Measurements from ENCODE around the gene PRKCE.

Gene PRKCE

DNA sequence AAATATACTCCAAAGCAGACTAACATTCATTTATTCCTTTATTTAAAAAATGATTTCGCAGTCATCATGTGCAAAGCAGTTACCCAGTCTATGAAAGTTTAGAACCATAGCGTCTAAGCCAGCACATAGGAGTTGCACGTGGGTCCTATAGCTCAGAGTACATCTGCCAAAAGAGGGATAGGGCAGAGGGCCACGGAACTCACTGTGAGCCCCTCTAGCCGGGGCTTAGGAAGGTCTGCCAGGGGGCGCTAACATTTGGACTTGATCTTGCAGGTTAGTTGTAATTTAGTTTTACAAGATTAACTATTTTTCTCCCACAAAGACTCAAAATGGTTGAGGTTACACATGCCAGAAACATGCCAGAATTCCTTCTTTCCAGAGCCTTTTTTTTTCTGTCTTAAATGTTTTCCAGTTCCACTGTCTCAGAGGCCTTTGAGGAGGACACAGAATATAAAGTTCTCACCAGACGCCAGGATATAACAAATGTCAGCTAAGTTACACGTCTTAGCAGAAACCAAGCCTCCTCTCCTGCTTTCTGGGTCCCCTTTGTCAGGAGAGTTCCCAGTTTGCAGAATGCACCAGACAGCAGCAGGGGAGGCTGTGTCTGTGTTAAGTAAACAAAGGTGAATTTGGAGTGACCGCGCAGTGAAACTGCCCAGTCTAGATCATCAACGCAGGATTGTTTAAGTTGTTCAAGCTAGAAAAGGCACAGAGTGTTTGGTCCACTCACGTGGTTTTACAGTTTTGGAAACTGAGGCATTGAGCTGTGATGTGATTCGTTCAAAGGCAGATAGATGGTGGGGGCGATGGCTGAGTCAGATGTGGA is 292.0 kb downstream of the PRKCE start:
- TF ChIP-seq GATA2 (IDR thresholded peaks at IDR 0.05; ENCODE audit: low read depth, low read length) (no peak), GATA3 (IDR thresholded peaks at IDR 0.05; ENCODE audit: low read depth, low read length) (no peak)

DNA sequence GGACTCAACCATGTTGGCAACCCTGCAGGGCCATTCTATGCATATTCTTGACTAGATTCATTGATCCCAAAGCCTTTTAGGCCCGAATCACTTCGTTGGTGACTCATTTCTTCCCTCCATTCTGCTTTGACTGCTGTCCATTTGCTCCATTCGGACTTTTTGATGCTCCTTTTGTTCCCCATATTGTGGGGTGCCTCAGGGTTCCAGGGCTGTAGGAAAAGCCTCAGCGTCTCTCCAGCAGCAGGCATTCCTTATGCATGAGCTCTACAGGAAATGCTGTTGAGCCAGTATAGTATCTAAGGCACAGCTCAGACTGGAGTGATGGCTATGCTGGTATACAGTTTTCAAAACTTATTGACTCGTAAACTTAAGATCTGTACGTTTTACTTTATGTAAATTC is 292.6 kb downstream of the PRKCE start:
- no peak for TF ChIP-seq GATA3 (IDR thresholded peaks at IDR 0.05; ENCODE audit: low read depth, low read length)
- TF ChIP-seq GATA2 (IDR thresholded peaks at IDR 0.05; ENCODE audit: low read depth, low read length) = no peak

DNA sequence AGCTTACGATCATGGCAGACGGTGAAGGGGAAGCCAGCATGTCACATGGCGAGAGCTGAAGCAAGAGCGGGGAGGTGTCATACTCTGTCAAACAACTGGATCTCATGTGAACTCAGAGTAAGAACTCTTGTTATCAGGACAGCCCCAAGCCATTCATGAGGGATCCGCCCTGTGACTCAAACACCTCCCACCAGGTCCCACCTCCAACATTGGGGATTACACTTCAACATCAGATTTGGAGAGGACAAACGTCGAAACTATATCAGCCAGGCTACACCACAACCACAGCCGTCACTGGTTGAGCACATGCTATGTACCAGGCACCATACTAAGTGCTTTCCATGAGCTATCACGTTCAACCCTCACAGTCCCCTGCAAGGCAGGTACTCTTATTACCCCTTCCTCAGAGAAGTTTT is 293.8 kb downstream of the PRKCE start:
- TF ChIP-seq GATA2 (IDR thresholded peaks at IDR 0.05; ENCODE audit: low read depth, low read length) (no peak), GATA3 (IDR thresholded peaks at IDR 0.05; ENCODE audit: low read depth, low read length) (no peak)

DNA sequence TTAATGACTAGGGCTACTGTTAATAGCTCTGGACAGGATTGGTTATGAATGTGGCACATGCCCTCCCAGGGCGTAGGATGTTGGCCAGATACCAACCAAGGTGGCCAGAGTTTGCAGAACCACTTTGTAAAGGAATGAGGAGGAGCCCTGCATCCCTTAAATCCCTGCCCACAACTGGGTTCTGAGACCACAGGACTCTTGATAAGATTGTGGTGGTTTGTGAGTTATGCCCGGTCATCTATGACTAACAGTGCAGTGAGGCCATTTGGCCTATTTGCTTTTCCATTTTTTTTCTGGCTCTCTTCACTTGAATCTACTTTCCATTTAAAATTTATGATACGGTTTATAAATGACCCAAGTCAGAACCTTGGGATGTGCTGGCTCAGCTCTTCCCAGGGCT is 294.5 kb downstream of the PRKCE start:
- TF ChIP-seq GATA2 (IDR thresholded peaks at IDR 0.05; ENCODE audit: low read depth, low read length) = no peak

- no peak for TF ChIP-seq GATA3 (IDR thresholded peaks at IDR 0.05; ENCODE audit: low read depth, low read length)
- TF ChIP-seq GATA2 (IDR thresholded peaks at IDR 0.05; ENCODE audit: low read depth, low read length) = peak; percentile 46; the same call in 1 of the 2 replicates
Observed at GRCh38 chr2:45950606-45951005, 299.1 kb downstream of the PRKCE start.

DNA sequence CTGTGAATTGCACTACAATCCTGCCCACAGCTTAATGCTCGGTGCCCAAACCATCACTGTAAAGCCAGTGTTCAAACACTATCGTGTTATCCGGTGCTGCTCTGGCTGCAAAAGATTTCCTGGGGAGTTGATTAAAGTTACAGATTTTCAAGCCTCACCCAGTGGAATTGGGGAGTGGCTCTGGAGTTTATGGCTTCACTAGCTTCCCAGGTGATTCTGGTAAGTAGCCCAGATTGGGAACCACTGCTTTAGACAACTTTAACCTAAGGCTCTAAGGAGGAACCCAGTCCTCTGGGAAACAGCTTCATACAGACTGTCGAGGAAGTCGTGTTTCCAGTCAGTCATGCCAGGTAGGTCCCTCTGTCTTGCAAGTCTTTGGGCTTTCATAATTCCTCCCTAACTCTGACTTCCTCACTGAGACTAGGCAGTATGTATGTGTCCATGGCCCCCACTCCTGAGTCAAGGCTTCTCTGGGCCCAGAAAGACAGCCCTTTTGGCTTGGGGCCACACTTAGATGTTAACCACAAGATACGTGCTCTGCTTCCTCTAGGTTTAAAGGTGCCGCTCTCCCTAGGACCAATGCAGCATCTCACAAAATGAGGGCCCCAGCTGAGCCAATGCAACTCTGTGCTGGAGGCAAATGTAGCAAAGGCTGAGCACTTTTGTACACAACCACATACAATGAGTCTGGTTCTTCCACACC is 299.7 kb downstream of the PRKCE start:
- TF ChIP-seq GATA3 (IDR thresholded peaks at IDR 0.05; ENCODE audit: low read depth, low read length) (no peak), GATA2 (IDR thresholded peaks at IDR 0.05; ENCODE audit: low read depth, low read length) (no peak)

DNA sequence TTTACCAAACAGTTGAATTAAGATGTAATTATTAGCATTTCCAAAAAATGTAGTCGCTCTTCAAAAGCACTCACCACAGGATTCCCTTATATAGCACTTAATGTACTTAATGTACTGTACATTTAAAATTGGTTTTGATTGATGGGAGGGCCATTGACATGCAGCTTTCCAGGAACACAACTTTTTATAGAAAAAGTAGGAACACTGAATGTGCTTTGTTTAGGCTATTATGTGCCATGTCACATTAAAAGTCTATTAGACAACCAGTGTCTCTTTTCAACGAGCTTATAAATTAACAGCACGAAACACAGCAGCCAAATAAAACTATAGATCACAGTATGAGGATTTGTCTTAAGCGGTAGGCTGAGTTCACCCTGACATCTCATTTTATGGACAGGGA is 301.1 kb downstream of the PRKCE start:
- TF ChIP-seq GATA2 (IDR thresholded peaks at IDR 0.05; ENCODE audit: low read depth, low read length) (no peak), GATA3 (IDR thresholded peaks at IDR 0.05; ENCODE audit: low read depth, low read length) (no peak)

DNA sequence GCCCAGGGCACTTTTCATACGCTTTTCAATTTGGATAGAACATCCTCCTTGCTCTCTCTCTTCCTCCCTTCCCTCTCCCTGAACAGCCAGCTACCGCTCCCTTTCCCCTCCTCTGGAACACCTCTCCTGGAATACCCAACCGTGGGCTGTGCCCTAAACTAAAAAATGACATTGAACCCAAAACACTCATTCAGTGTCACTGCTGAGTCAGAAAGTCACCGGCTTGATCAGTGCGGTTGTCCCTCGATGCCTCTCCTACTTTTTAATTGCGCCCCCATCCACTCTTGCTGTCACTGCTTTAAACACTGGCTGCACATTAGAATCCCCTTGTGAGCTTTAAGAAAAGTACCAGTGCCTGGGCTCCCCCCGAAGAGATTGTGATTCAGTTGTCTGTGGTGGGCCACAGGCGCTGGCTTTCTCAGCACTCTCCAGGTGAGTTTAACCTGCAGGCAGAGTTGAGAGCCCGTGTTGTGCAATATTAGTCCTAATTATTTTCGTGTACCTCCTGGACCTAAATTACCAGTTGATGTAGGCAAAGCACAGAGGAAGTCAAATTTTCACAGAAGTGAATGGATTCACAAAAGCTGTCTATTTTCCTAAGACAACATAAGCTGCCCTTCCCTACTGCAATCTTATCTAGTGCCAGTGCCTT is 302.0 kb downstream of the PRKCE start:
- TF ChIP-seq GATA2 (IDR thresholded peaks at IDR 0.05; ENCODE audit: low read depth, low read length) (no peak), GATA3 (IDR thresholded peaks at IDR 0.05; ENCODE audit: low read depth, low read length) (no peak)

GRCh38 chr2:45954233-45954850 is 302.9 kb downstream of the PRKCE start:
- TF ChIP-seq GATA3 (IDR thresholded peaks at IDR 0.05; ENCODE audit: low read depth, low read length) (no peak), GATA2 (IDR thresholded peaks at IDR 0.05; ENCODE audit: low read depth, low read length) (no peak)

- TF ChIP-seq GATA2 (IDR thresholded peaks at IDR 0.05; ENCODE audit: low read depth, low read length) (no peak), GATA3 (IDR thresholded peaks at IDR 0.05; ENCODE audit: low read depth, low read length) (no peak)
Observed at GRCh38 chr2:45957533-45958227, 306.2 kb downstream of the PRKCE start.

GRCh38 chr2:45960057-45960863 is 308.8 kb downstream of the PRKCE start:
- TF ChIP-seq GATA2 (IDR thresholded peaks at IDR 0.05; ENCODE audit: low read depth, low read length) (no peak), GATA3 (IDR thresholded peaks at IDR 0.05; ENCODE audit: low read depth, low read length) (no peak)

- no peak for TF ChIP-seq GATA2 (IDR thresholded peaks at IDR 0.05; ENCODE audit: low read depth, low read length)
- no peak for TF ChIP-seq GATA3 (IDR thresholded peaks at IDR 0.05; ENCODE audit: low read depth, low read length)
Observed at GRCh38 chr2:45962177-45962921, 310.9 kb downstream of the PRKCE start.
